Measurements from ENCODE around the gene FCAR. TPM values are rescaled to one million over a fixed set of nuclear protein-coding genes. Genes with fewer than 3 reads are reported as not detected.
A peak's percentile ranks its signal among the peaks of the same experiment; 100 is the strongest.
"Not testable (repeated sequence)": the region's sequence is repeated elsewhere in the genome, so short reads cannot be mapped to it uniquely, and the experiment has no call there.

The FCAR gene
- total RNA-seq, 2 donors from 2014 or later: not detected

GRCh38 chr19:54937926-54938325 lies 63.9 kb downstream of the FCAR start:
- H3K27me3 Mint-ChIP-seq: no peaks in the 10 kb centered on the region
- DNase-seq (ENCODE audit: low spot score) (no peak), ATAC-seq (peak; percentile 76 to 82)
- H3K9me3 Mint-ChIP-seq: no peaks in the 10 kb centered on the region
- H3K4me3 Mint-ChIP-seq: peak overlapping the region; percentile 70
- peaks cover 14 to 17% of the 10 kb centered on the region in 2 donors for H3K4me1 Mint-ChIP-seq (ENCODE audit: low read depth in 2 of 2)
- no peaks in the 10 kb centered on the region for H3K36me3 Mint-ChIP-seq
- peak overlapping the region; percentile 59 to 76 for H3K27ac Mint-ChIP-seq

- H3K36me3 Mint-ChIP-seq: no peaks in the 10 kb centered on the region
- peaks cover 13 to 14% of the 10 kb centered on the region in 2 donors for H3K4me1 Mint-ChIP-seq (ENCODE audit: low read depth in 2 of 2)
- no peaks in the 10 kb centered on the region for H3K9me3 Mint-ChIP-seq
- DNase-seq (ENCODE audit: low spot score) (no peak), ATAC-seq (no peak)
- no peak overlapping the region for H3K27ac Mint-ChIP-seq
- H3K4me3 Mint-ChIP-seq: no peak overlapping the region
- H3K27me3 Mint-ChIP-seq: no peaks in the 10 kb centered on the region
These were observed 64.9 kb downstream of the FCAR start for GRCh38 chr19:54938906-54939305.

- not testable (repeated sequence) for H3K36me3 Mint-ChIP-seq; DNase-seq (ENCODE audit: low spot score); H3K9me3 Mint-ChIP-seq; H3K27me3 Mint-ChIP-seq; H3K4me3 Mint-ChIP-seq; H3K27ac Mint-ChIP-seq
- peak in 1 of 2 donors; percentile 25 for ATAC-seq
- peaks cover 13 to 14% of the 10 kb centered on the region in 2 donors for H3K4me1 Mint-ChIP-seq (ENCODE audit: low read depth in 2 of 2)
These were observed 65.5 kb downstream of the FCAR start for GRCh38 chr19:54939538-54939937.

Other genes starting within 250 kb of the FCAR start
- gene LILRB1, start 243.8 kb upstream of the FCAR start, total RNA-seq: 10 to 100 TPM; 17.2 to 22.7 TPM
- not detected for gene LILRB4, start 211.2 kb upstream of the FCAR start, total RNA-seq
- gene KIR3DL3, start 149.8 kb upstream of the FCAR start, total RNA-seq: under 1 TPM in 1 of 2 donors, not detected in 1; 0.33 TPM
- gene KIR2DL3, start 135.7 kb upstream of the FCAR start, total RNA-seq: 10 to 100 TPM; 11.7 to 14.6 TPM
- gene KIR2DL1, start 104.4 kb upstream of the FCAR start, total RNA-seq: 10 to 100 TPM; 11.4 to 19.5 TPM
- gene KIR2DL4, start 70.6 kb upstream of the FCAR start, total RNA-seq: 1 to 10 TPM; 4.2 to 6.6 TPM
- 10 to 100 TPM; 27.4 to 31.2 TPM for gene KIR3DL1, start 57.8 kb upstream of the FCAR start, total RNA-seq
- gene KIR2DS4, start 41.6 kb upstream of the FCAR start, total RNA-seq: 10 to 100 TPM; 15.7 to 28.7 TPM
- gene KIR3DL2, start 23.8 kb upstream of the FCAR start, total RNA-seq: 10 to 100 TPM; 10.3 to 51.2 TPM
- 100 to 1,000 TPM in 1 of 2 donors, 10 to 100 TPM in 1; 81.6 to 253 TPM for gene NCR1, start 31.9 kb downstream of the FCAR start, total RNA-seq
- 1 to 10 TPM; 1.1 to 1.2 TPM for gene NLRP7, start 73.3 kb downstream of the FCAR start, total RNA-seq
- gene NLRP2, start 92.1 kb downstream of the FCAR start, total RNA-seq: 100 to 1,000 TPM in 1 of 2 donors, 10 to 100 TPM in 1; 50.3 to 154 TPM
- under 1 TPM in 1 of 2 donors, not detected in 1; 0.22 TPM for gene GP6, start 164.0 kb downstream of the FCAR start, total RNA-seq
- 10 to 100 TPM; 13.4 to 31.0 TPM for gene RDH13, start 188.9 kb downstream of the FCAR start, total RNA-seq
- 1 to 10 TPM; 1.3 to 8.7 TPM for gene EPS8L1, start 201.6 kb downstream of the FCAR start, total RNA-seq
- gene PPP1R12C, start 243.4 kb downstream of the FCAR start, total RNA-seq: 100 to 1,000 TPM; 157 to 251 TPM

Data from natural killer cell treated with Interleukin-12 subunit alpha and Interleukin-12 subunit beta and Interleukin-15 and Interleukin-18, amount 100 ng/mL, for 72 hours (primary cell).